MM.1S (cell line): ENCODE results near the gene PRPF31.

Source experiments
- CTCF ChIP-seq: fragments of 300-600 bp; sonication (generic); IDR thresholded peaks from 2 replicates; pipeline ENCODE4 v1.5.1; 2016; ENCODE audit warnings: antibody characterized with exemption, low read length, mixed read lengths
- EZH2 ChIP-seq: fragments of 300-600 bp; sonication (generic); optimal IDR thresholded peaks from 2 replicates; pipeline ENCODE3; 2017; ENCODE audit warnings: low read depth, mild to moderate bottlenecking, antibody characterized with exemption, low read length, mixed read lengths

- no peak for TF ChIP-seq CTCF
- no peak for TF ChIP-seq EZH2
Observed at GRCh38 chr19:54114340-54115108, 1.0 kb upstream of the PRPF31 start.
